HG02943 (cell line): ENCODE measurements around the gene KPNA4.
"Not testable (repeated sequence)": the region's sequence is repeated elsewhere in the genome, so short reads cannot be mapped to it uniquely, and the experiment has no call there.

Experiments used
- ATAC-seq: cut with Tn5 transposase; IDR thresholded peaks from one replicate; pipeline ENCODE4 v1.9.1; 2021; ENCODE audit warnings: mild to moderate bottlenecking, low read depth, moderate library complexity; ENCODE audit not compliant: unreplicated experiment

The KPNA4 gene

DNA sequence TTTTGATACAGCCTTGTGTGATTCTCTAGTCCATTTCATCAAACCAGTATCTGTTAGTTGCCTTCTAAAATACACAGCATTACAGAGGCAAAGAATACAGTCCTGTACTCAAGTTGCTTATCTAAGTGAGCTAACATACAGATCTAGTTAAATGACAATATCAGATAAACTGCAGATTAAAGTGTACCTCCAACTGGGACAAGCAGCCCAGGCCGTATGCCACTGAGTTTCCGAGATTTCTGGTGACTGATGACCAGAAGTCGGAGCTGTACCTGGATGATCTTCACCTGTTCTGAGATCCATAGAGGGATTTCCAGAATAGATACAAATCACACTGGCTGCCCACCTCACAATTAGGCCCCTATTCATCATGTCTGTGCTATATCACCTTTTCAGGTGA, 109.5 kb downstream of the KPNA4 start:
- ATAC-seq: no peak

DNA sequence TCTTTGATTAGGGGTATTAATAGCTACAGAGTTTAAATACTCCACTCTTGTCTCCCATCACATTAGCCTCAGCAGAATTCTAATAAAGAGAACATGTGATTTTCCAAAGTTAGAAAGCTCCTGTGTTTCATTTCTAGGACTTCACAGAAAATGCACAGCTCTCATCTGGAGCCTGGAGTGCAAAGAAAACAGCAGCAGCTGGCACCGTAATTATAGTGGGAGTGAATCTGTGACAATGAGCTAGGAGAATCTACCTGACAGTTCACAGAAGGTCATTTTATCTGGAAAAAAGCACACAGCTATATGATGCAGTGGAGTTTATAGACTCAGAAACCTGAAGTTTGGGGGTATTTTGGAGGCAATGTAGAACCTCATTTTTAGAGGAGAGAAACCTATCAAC, 110.4 kb downstream of the KPNA4 start:
- no peak for ATAC-seq

DNA sequence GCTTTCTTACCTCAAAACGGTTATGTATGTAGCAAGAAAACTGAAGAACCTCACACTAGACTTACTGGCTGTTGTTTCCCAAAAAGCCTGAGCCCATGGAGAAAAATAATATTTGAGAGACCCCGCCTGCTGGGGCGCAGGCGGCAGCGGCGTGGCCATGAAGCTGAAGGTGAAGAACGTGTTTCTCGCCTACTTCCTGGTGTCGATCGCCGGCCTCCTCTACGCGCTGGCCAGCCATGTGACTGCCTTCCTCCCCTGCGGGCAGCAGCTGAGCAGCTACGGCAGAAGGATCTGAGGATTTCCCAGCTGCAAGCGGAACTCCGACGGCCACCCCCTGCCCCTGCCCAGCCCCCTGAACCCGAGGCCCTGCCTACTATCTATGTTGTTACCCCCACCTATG, 113.1 kb downstream of the KPNA4 start:
- not testable (repeated sequence) for ATAC-seq

DNA sequence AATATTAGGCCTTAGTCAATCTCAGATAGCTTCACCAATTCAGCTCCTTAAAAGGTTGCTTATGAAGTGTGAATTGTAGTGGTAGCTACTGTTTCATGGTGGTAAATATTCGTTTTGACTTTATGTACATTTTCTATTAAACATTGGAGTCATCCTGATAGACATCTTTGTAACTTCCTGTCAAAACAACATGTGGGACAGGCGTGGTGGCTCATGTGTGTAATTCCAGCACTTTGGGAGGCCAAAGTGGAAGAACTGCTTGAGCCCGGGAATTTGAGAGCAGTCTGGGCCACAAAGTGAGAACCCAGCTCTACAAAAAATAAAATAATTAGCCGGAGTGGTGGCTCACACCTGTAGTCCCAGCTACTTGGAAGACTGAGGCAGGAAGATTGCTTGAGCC, 113.8 kb downstream of the KPNA4 start:
- no peak for ATAC-seq

DNA sequence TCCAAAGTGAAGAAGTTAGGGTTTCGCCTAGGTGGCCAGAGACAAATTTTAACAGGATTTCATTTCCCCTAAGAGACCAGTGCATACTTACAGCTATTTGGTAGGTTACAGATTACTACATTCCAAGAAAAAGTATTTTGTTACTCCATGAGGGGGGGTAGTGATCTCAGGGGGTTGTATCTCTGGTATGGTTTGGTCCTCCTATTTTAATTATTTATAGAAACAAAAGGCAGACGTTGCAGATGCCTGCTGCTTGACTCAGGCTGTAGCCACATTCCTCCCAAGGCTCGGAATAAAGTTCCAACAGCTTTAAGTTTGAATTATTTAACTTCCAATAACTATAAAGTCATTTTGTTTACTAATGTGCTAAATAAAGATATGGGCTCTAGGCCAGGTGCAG, 114.5 kb downstream of the KPNA4 start:
- no peak for ATAC-seq

DNA sequence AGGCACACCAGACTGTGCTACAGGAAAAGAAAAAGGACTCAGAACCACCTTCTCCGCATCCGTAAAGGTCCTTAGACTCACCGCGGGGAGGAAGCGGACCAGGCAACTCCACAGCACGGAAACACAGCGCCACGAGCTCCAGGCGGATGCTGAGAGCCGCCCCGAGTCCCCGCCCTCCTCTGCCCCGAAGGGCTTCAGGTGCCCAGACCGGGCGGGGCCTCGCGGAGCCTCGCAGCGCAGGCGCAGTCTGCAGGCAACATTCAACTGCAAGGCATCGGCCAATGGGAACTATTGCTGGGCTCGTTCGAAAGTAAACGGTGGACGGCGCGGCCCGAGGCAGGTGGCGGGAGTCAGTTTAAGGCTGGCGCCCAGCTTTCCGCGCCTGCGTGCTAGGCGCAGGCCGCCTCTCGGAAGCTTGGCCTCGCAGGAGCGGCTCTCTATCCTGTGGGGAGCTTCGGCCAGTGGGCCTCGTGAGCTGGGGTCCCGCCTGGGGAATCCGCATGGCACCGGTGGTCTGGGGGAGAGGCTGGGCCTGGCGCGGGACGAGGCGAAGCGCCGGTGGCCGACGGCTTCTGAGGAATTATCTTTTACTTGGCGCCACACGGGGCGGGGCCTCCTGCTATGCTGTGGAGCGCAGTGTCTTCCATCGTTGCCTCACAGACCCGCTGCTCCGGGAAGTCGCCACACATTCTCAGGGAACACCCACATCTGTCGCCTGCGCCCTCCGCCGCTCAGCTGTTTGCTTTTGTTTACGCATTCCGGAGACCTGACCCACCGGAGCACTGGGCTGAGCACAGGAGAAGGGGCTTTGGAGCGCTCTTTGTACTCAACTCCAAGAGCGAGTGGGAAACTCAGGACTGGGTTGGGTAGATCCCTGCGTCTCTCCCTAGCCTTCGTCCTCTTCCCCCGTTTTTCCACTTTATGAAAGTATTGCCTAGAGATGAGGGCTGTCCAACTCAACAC, 115.5 kb downstream of the KPNA4 start, which contains the start of gene TRIM59:
Gene TRIM59, minus strand, starts transcription at position 151 of the 963 bp plus-strand sequence. CDS start 10,603 bp downstream, outside the sequence.
- peak; percentile 95 for ATAC-seq

DNA sequence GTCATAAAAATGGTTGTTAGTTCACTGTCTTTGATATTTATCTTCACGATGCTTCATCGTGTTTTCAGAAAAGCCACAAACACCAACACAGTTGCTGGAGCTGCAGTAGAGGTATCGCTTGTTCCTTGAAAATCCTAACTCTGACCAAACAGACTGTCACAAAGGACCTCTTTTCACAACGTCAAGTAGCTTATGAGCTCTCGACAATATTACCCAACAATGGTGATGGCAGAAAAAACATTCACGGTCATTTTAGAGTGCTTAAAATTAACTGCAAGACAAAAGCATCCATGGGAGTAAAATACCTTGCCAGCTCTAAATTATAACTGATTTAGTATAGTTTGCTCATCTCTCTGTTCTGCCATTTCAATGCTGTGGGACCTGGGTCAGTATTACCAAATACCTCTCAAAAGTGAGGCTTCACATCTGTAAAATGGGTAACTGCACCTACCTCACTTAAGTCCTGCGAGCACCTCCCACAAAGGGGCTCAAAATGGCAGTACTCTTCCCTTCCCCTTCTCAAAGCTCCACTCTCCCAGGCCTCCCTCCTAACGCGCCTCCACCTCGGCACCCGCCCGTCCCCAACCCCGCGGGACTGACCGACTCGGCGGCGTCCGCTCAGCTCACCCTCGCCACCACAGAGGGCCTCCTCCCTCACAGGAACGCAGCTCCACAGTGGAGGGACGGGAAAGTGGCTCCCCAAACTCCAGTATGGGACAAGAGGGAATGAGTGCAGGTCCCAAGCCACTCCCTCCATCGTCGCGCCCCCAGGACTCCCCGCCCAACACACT, 116.3 kb downstream of the KPNA4 start:
- peak; percentile 40 for ATAC-seq

DNA sequence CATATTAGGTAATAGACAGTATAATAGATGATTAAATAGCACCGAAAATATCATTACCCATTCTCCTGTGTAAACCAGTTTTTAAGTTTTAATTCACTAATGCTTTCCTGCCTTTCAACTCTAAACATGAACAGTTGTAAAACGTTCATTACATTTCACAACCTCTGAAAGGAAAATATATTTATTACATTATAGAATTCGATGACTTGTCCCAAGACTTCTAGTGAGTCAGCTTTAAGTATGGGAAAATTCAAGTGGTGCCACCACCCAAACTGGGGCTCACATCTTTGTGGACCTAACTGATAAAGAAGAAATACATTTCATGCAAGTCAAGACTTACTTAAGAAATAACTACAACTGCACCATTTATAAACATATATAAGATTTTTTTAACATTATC, 117.8 kb downstream of the KPNA4 start:
- ATAC-seq: no peak

DNA sequence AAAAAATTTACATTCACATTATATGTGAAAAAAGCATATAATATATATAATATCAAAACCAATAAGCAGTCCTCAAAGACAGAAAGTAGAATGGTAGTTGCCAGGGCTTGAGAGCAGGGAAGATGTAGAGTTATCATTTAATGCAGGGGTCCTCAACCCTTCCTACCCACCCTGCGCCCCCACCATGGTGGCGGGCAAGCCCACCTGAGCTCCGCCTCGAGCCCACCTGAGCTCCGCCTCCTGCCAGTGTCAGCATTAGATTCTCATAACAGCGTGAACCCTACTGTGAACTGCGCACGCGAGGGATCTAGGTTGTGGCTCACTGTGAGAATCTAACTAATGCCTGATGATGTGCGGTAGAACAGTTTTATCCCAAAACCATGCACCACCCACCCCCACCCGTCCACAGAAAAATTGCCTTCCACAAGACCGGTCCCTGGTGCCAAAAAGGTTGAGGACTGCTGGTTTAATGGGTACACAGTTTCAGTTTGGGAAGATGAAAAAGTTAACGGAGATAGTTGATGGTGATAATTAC, 118.8 kb downstream of the KPNA4 start:
- ATAC-seq: no peak

DNA sequence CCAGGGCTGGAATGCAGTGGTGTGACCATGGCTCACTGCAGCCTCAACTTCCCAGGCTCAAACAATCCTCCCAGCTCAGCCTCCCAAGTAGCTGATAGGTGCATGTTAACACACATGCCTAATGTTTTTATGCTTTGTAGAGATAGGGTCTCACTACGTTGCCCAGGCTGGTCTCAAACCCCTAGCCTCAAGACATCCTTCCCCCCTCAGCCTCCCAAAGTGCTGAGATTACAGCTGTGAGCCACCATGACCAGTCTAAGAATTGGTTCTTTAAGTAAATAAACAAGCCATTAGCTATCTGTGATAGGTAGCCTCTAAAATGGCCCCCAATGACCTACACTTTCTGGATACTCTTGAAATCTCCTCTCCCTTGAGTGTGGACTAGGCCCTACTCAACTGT, 119.5 kb downstream of the KPNA4 start:
- ATAC-seq: no peak
